Progenitor cell of endocrine pancreas (in vitro differentiated cells): ENCODE measurements around the gene TOP3A. TPM values are rescaled to one million over a fixed set of nuclear protein-coding genes. Genes with fewer than 3 reads are reported as not detected.

Experiments
- DNase-seq: peaks from one replicate; pipeline ENCODE4 v3.0.0; 2021; ENCODE audit warnings: low spot score; ENCODE audit not compliant: unreplicated experiment
- H3K27ac Mint-ChIP-seq: 2 replicates; pipeline ENCODE4 v1.8.0; 2021; ENCODE audit warnings: mild to moderate bottlenecking, moderate library complexity, mixed read lengths
- H3K27me3 Mint-ChIP-seq: 2 replicates; pipeline ENCODE4 v1.8.0; 2021; ENCODE audit warnings: mixed read lengths
- H3K36me3 Mint-ChIP-seq: 2 replicates; pipeline ENCODE4 v1.8.0; 2022; ENCODE audit warnings: mixed read lengths; ENCODE audit not compliant: insufficient read depth
- H3K4me1 Mint-ChIP-seq: 2 replicates; pipeline ENCODE4 v1.8.0; 2021; ENCODE audit warnings: low read depth, mixed read lengths
- H3K4me3 Mint-ChIP-seq: 2 replicates; pipeline ENCODE4 v1.8.0; 2021; ENCODE audit warnings: low read depth, mild to moderate bottlenecking, moderate library complexity, mixed read lengths
- H3K9me3 Mint-ChIP-seq: 2 replicates; pipeline ENCODE4 v1.8.0; 2021; ENCODE audit warnings: low read depth, mixed read lengths
- total RNA-seq: library from RNA; stranded (reverse); gene quantifications from 2 replicates; pipeline ENCODE4 v1.2.1, GENCODE V29; 2021
- TF ChIP-seq, protein P1 (sequence below): fragments of 200-600 bp; sonication (generic); IDR thresholded peaks from one replicate; pipeline ENCODE4 v1.5.0; 2021; ENCODE audit warnings: antibody characterized with exemption, mild to moderate bottlenecking; ENCODE audit not compliant: unreplicated experiment

TOP3A gene
- total RNA-seq, 1 donor from 2014 or later: 60.4 TPM

- Mint-ChIP-seq H3K27me3 (no peaks in the 10 kb centered on the region), H3K27ac (peak overlapping the region; percentile 90), H3K4me3 (peak overlapping the region; percentile 64), H3K36me3 (peaks cover 23% of the 10 kb centered on the region), H3K9me3 (no peaks in the 10 kb centered on the region), H3K4me1 (peaks cover 8% of the 10 kb centered on the region)
- TF ChIP-seq, protein P1, sequence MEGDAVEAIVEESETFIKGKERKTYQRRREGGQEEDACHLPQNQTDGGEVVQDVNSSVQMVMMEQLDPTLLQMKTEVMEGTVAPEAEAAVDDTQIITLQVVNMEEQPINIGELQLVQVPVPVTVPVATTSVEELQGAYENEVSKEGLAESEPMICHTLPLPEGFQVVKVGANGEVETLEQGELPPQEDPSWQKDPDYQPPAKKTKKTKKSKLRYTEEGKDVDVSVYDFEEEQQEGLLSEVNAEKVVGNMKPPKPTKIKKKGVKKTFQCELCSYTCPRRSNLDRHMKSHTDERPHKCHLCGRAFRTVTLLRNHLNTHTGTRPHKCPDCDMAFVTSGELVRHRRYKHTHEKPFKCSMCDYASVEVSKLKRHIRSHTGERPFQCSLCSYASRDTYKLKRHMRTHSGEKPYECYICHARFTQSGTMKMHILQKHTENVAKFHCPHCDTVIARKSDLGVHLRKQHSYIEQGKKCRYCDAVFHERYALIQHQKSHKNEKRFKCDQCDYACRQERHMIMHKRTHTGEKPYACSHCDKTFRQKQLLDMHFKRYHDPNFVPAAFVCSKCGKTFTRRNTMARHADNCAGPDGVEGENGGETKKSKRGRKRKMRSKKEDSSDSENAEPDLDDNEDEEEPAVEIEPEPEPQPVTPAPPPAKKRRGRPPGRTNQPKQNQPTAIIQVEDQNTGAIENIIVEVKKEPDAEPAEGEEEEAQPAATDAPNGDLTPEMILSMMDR: no peak
- no peak for DNase-seq
Observed at GRCh38 chr17:18246880-18247612, 67.7 kb downstream of the TOP3A start.

GRCh38 chr17:18246109-18246725, 68.6 kb downstream of the TOP3A start:
- H3K27me3 Mint-ChIP-seq: no peaks in the 10 kb centered on the region
- peaks cover 8% of the 10 kb centered on the region for H3K4me1 Mint-ChIP-seq
- peaks cover 23% of the 10 kb centered on the region for H3K36me3 Mint-ChIP-seq
- H3K9me3 Mint-ChIP-seq: no peaks in the 10 kb centered on the region
- no peak overlapping the region for H3K27ac Mint-ChIP-seq
- TF ChIP-seq, protein P1: no peak
- peak overlapping the region; percentile 31 for H3K4me3 Mint-ChIP-seq
- DNase-seq: no peak

DNA sequence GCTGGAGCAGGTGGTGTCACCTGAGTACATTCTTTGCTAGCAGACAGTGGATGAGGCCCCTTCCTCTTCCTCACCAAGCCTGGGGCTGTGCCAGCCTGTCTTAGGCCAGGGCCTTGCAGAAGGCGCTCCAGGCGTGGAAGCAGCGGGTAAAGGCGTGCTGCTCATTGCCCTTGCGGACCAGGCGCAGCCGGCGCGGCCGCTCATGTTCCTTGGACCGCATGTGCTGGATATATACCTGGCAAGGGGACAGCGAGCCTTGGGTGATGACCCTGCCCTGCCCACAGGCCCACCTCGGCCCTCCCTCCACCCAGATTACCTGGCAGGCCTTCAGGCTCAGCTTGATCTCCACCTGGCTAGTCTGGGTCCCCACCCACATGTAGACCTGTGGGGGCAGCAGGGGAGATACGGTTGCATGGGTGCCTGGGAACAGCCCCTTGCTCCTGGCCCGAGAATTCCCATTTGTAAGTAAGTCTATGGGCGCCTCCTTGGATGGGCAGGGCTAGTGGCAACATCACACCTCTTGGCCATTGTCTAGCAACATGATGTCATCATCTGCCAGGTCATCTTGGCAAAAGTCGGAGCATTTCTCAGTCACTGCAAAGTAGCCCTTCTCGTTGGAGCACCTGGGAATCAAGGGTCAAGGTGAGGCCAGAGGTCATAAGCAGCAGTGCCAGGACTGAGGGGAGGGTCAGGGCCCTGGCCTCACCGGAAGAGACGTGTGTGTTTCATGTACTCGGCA, 69.6 kb downstream of the TOP3A start:
- peaks cover 17% of the 10 kb centered on the region for H3K36me3 Mint-ChIP-seq
- TF ChIP-seq, protein P1: no peak
- no peak overlapping the region for H3K4me3 Mint-ChIP-seq
- DNase-seq: no peak
- H3K27me3 Mint-ChIP-seq: no peaks in the 10 kb centered on the region
- no peaks in the 10 kb centered on the region for H3K9me3 Mint-ChIP-seq
- H3K27ac Mint-ChIP-seq: no peak overlapping the region
- H3K4me1 Mint-ChIP-seq: peaks cover 8% of the 10 kb centered on the region

- no peak for DNase-seq
- H3K9me3 Mint-ChIP-seq: no peaks in the 10 kb centered on the region
- H3K36me3 Mint-ChIP-seq: peaks cover 9% of the 10 kb centered on the region
- H3K27me3 Mint-ChIP-seq: no peaks in the 10 kb centered on the region
- TF ChIP-seq, protein P1: no peak
- peak overlapping the region; percentile 62 for H3K27ac Mint-ChIP-seq
- H3K4me1 Mint-ChIP-seq: no peaks in the 10 kb centered on the region
- H3K4me3 Mint-ChIP-seq: no peak overlapping the region
Observed at GRCh38 chr17:18241229-18241871, 73.4 kb downstream of the TOP3A start.

DNA sequence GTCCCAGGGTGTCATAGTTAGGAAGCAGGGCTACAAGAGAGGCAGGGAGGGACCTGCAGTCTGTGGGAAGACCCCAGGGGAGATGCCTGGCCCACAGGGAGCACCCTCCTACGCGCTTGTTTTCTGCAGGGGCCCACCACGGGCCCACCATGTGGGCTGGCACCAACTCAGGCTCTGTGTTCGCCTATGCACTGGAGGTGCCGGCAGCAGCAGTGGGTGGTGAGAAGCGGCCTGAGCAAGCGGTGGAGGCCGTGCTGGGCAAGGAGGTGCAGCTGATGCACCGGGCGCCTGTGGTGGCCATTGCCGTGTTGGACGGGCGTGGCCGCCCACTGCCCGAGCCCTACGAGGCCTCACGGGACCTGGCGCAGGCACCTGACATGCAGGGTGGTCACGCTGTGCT, 74.3 kb downstream of the TOP3A start:
- no peak for DNase-seq
- H3K27ac Mint-ChIP-seq: no peak overlapping the region

More for the DNA sequence above, 74.3 kb downstream of the TOP3A start:
- H3K27me3 Mint-ChIP-seq: no peaks in the 10 kb centered on the region
- H3K9me3 Mint-ChIP-seq: no peaks in the 10 kb centered on the region
- H3K4me3 Mint-ChIP-seq: no peak overlapping the region
- TF ChIP-seq, protein P1: no peak
- peaks cover 10% of the 10 kb centered on the region for H3K36me3 Mint-ChIP-seq
- H3K4me1 Mint-ChIP-seq: no peaks in the 10 kb centered on the region
